Esophagus mucosa (tissue), 1 donor: Measurements from ENCODE around the gene CCDC120. TPM values are rescaled to one million over a fixed set of nuclear protein-coding genes. Genes with fewer than 3 reads are reported as not detected.

Experiments used
- ATAC-seq: fragments of 200-7000 bp; cut with Tn5 transposase; one replicate; pipeline ENCODE4 v1.9.1; 2020
- total RNA-seq: library from RNA; stranded (reverse); gene quantifications from one replicate; pipeline ENCODE4 v1.2.4, GENCODE V29; 2023
- donor health status: DM: yes; HTN: yes; CAD: no.

Gene CCDC120
- total RNA-seq, 1 donor from 2014 or later = 27.7 TPM

GRCh38 chrX:49064303-49064702 lies 5.5 kb downstream of the CCDC120 start:
- ATAC-seq = no peak

GRCh38 chrX:49064735-49065134 lies 5.9 kb downstream of the CCDC120 start:
- no peak for ATAC-seq

- no peak for ATAC-seq
Measured at GRCh38 chrX:49066278-49066677, 7.5 kb downstream of the CCDC120 start.

- no peak for ATAC-seq
Measured at GRCh38 chrX:49066690-49067089, 7.9 kb downstream of the CCDC120 start.

GRCh38 chrX:49067285-49068120 lies 8.7 kb downstream of the CCDC120 start:
- ATAC-seq = no peak

GRCh38 chrX:49069038-49069437 lies 10.2 kb downstream of the CCDC120 start:
- no peak for ATAC-seq

GRCh38 chrX:49070988-49071387 lies 12.2 kb downstream of the CCDC120 start:
- no peak for ATAC-seq

- peak; percentile 9 for ATAC-seq
Measured at GRCh38 chrX:49071877-49072711, 13.3 kb downstream of the CCDC120 start.

GRCh38 chrX:49072712-49073095 lies 13.9 kb downstream of the CCDC120 start:
- no peak for ATAC-seq

- peak; percentile 88 for ATAC-seq
Measured at GRCh38 chrX:49073601-49074575, 15.1 kb downstream of the CCDC120 start, which contains the start of gene PRAF2. PRAF2 (minus strand) TSS chrX:49074002; CDS start chrX:49073987, 15 bp downstream.

- no peak for ATAC-seq
Measured at GRCh38 chrX:49075347-49075746, 16.5 kb downstream of the CCDC120 start.

GRCh38 chrX:49077941-49078340 lies 19.1 kb downstream of the CCDC120 start:
- ATAC-seq = no peak

GRCh38 chrX:49079489-49080428 lies 21.0 kb downstream of the CCDC120 start, which contains the start of gene WDR45:
WDR45 (minus strand) TSS chrX:49079887; CDS start chrX:49078095, 1,792 bp downstream.
- peak; percentile 79 for ATAC-seq

GRCh38 chrX:49082271-49082871 lies 23.6 kb downstream of the CCDC120 start:
- no peak for ATAC-seq

- no peak for ATAC-seq
Measured at GRCh38 chrX:49089553-49089952, 30.8 kb downstream of the CCDC120 start.

GRCh38 chrX:49096419-49096818 lies 37.6 kb downstream of the CCDC120 start:
- no peak for ATAC-seq

- peak; percentile 97 for ATAC-seq
Measured at GRCh38 chrX:49100704-49101628, 42.2 kb downstream of the CCDC120 start.

- ATAC-seq = peak; percentile 7
Measured at GRCh38 chrX:49101629-49101984, 42.8 kb downstream of the CCDC120 start.

- no peak for ATAC-seq
Measured at GRCh38 chrX:49102190-49102589, 43.4 kb downstream of the CCDC120 start.
